AG09309 (cell line): ENCODE measurements around the gene EMP3.

ENCODE experiments used
- DNase-seq: peaks from one replicate; pipeline ENCODE4 v3.0.0-alpha.2; 2010; ENCODE audit warnings: low read depth
- H3K4me3 ChIP-seq: 2 replicates; pipeline ENCODE4 v1.5.1; 2011; ENCODE audit warnings: mild to moderate bottlenecking, low read depth, low read length, moderate library complexity; ENCODE audit not compliant: control insufficient read depth
- CTCF ChIP-seq: IDR thresholded peaks from 2 replicates; pipeline ENCODE4 v1.5.1; 2011; ENCODE audit warnings: mild to moderate bottlenecking, low read depth, low read length, inconsistent platforms; ENCODE audit not compliant: insufficient read depth, control insufficient read depth; ENCODE audit errors: missing control alignments

EMP3 gene

GRCh38 chr19:48340995-48341394 lies 15.6 kb downstream of the EMP3 start:
- TF ChIP-seq CTCF: no peak
- no peak overlapping the region for H3K4me3 ChIP-seq
- DNase-seq: no peak

- DNase-seq: no peak
- TF ChIP-seq CTCF: no peak
- no peak overlapping the region for H3K4me3 ChIP-seq
These were observed 16.4 kb downstream of the EMP3 start for GRCh38 chr19:48341515-48342413.

- no peak overlapping the region for H3K4me3 ChIP-seq
- no peak for DNase-seq
- no peak for TF ChIP-seq CTCF
These were observed 17.0 kb downstream of the EMP3 start for GRCh38 chr19:48342414-48342738.

- TF ChIP-seq CTCF: no peak
- DNase-seq: no peak
- no peak overlapping the region for H3K4me3 ChIP-seq
These were observed 17.6 kb downstream of the EMP3 start for GRCh38 chr19:48342841-48343540.

GRCh38 chr19:48344892-48345291 lies 19.5 kb downstream of the EMP3 start:
- DNase-seq: no peak
- TF ChIP-seq CTCF: no peak

GRCh38 chr19:48346191-48346590 lies 20.8 kb downstream of the EMP3 start:
- no peak for TF ChIP-seq CTCF

More at GRCh38 chr19:48344892-48345291, 19.5 kb downstream of the EMP3 start:
- no peak overlapping the region for H3K4me3 ChIP-seq

More at GRCh38 chr19:48346191-48346590, 20.8 kb downstream of the EMP3 start:
- H3K4me3 ChIP-seq: no peak overlapping the region
- DNase-seq: no peak
